ENCODE measurements around the gene SLC25A42. TPM values are rescaled to one million over a fixed set of nuclear protein-coding genes. Genes with fewer than 3 reads are reported as not detected.

Gene SLC25A42
- total and polyA plus RNA-seq, 2 of the 13 experiments (the other 11 are each of a cell fraction or from before 2014, with no cell fraction given): 12.8 to 18.3 TPM

DNA sequence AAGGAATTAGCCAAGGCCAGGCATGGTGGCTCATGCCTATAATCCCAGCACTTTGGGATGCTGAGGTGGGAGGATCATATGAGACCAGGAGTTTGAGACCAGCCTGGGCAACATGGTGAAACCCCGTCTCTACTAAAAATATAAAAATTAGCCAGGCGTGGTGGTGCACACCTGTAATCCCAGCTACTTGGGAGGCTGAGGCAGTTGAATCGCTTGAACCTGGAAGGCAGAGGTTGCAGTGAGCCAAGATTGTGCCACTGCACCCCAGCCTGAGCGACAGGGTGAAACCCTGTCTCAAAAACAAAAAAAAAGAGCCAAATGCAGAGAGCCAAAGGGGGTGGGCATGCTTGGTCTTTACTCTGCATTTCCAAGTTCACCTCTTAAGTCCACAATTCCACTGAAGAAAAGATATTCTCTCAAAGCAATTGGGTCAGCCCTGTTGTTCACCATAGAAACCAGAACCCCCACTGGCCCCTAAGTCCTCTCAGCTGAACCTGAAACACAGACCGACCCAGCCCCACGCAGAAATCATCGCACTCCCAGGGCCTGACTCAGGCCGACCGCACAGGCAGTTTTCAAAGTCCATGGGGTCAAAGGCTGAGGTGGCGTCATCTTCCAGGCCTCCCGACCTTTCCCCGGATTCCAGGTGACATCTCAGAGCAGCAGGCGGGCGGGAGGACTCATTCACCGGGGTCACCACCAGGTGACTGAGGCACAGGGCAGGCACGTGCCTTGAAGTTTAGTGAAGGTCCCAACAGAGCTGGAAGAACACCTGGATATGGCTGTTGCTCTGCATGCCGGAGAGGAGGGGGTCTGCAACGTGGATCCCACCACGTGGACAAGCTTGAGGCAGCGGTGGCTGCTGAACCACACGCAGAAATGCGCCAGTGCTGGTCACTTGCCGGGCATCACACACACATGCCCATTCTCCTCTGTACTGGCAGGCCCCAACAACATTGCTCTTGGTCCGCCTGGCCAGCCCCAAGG is 33.1 kb downstream of the SLC25A42 start (continued):
- TF ChIP-seq, protein P1, sequence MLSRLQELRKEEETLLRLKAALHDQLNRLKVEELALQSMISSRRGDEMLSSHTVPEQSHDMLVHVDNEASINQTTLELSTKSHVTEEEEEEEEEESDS (CRISPR knock-in tag; IDR thresholded peaks at IDR 0.05; ENCODE audit: borderline replicate concordance): peak; percentile 83; the same call in 1 of the 2 replicates
- TF ChIP-seq PHB2 (IDR thresholded peaks at IDR 0.05; ENCODE audit: partially characterized antibody) (no peak), ZNF232 (CRISPR knock-in tag; IDR thresholded peaks at IDR 0.05; ENCODE audit: borderline replicate concordance) (peak; percentile 77; the same call in 1 of the 2 replicates), PHF21A (CRISPR knock-in tag; IDR thresholded peaks at IDR 0.05) (peak; percentile 97), CBX5 (CRISPR knock-in tag; IDR thresholded peaks at IDR 0.05; ENCODE audit: borderline replicate concordance) (peak; percentile 78; the same call in 1 of the 2 replicates), ZNF619 (CRISPR knock-in tag; IDR thresholded peaks at IDR 0.05) (no peak), ATM (IDR thresholded peaks at IDR 0.05; ENCODE audit: borderline replicate concordance) (no peak), ZNF468 (CRISPR knock-in tag; IDR thresholded peaks at IDR 0.05) (no peak), ISL2 (CRISPR knock-in tag; IDR thresholded peaks at IDR 0.05) (peak; percentile 73), ZNF547 (CRISPR knock-in tag; IDR thresholded peaks at IDR 0.05) (no peak; the same call in 1 of the 2 replicates), HCFC1 (IDR thresholded peaks at IDR 0.05; ENCODE audit: low read depth, low read length) (no peak), HES4 (CRISPR knock-in tag; IDR thresholded peaks at IDR 0.05; ENCODE audit: borderline replicate concordance) (no peak), ZFY (CRISPR knock-in tag; IDR thresholded peaks at IDR 0.05) (peak; percentile 76), PHF5A (CRISPR knock-in tag; IDR thresholded peaks at IDR 0.05; ENCODE audit: low read depth, unreplicated experiment) (peak; percentile 85)
- TF ChIP-seq, protein P2, sequence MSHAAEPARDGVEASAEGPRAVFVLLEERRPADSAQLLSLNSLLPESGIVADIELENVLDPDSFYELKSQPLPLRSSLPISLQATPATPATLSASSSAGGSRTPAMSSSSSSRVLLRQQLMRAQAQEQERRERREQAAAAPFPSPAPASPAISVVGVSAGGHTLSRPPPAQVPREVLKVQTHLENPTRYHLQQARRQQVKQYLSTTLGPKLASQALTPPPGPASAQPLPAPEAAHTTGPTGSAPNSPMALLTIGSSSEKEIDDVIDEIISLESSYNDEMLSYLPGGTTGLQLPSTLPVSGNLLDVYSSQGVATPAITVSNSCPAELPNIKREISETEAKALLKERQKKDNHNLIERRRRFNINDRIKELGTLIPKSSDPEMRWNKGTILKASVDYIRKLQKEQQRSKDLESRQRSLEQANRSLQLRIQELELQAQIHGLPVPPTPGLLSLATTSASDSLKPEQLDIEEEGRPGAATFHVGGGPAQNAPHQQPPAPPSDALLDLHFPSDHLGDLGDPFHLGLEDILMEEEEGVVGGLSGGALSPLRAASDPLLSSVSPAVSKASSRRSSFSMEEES (CRISPR knock-in tag; IDR thresholded peaks at IDR 0.05): peak; percentile 93
- TF ChIP-seq, protein P3, sequence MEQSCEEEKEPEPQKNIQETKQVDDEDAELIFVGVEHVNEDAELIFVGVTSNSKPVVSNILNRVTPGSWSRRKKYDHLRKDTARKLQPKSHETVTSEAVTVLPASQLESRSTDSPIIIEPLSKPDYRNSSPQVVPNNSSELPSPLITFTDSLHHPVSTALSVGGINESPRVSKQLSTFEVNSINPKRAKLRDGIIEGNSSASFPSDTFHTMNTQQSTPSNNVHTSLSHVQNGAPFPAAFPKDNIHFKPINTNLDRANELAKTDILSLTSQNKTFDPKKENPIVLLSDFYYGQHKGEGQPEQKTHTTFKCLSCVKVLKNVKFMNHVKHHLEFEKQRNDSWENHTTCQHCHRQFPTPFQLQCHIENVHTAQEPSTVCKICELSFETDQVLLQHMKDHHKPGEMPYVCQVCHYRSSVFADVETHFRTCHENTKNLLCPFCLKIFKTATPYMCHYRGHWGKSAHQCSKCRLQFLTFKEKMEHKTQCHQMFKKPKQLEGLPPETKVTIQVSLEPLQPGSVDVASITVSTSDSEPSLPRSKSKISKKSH (CRISPR knock-in tag; IDR thresholded peaks at IDR 0.05; ENCODE audit: borderline replicate concordance): peak; percentile 39; the same call in 1 of the 2 replicates
- TF ChIP-seq, protein P4, sequence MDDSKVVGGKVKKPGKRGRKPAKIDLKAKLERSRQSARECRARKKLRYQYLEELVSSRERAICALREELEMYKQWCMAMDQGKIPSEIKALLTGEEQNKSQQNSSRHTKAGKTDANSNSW (CRISPR knock-in tag; IDR thresholded peaks at IDR 0.05; ENCODE audit: borderline replicate concordance): peak; percentile 88; the same call in 1 of the 2 replicates
- TF ChIP-seq, protein P5, sequence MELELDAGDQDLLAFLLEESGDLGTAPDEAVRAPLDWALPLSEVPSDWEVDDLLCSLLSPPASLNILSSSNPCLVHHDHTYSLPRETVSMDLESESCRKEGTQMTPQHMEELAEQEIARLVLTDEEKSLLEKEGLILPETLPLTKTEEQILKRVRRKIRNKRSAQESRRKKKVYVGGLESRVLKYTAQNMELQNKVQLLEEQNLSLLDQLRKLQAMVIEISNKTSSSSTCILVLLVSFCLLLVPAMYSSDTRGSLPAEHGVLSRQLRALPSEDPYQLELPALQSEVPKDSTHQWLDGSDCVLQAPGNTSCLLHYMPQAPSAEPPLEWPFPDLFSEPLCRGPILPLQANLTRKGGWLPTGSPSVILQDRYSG (CRISPR knock-in tag; IDR thresholded peaks at IDR 0.05): peak; percentile 70; the same call in 1 of the 2 replicates
- TF ChIP-seq, protein P6, sequence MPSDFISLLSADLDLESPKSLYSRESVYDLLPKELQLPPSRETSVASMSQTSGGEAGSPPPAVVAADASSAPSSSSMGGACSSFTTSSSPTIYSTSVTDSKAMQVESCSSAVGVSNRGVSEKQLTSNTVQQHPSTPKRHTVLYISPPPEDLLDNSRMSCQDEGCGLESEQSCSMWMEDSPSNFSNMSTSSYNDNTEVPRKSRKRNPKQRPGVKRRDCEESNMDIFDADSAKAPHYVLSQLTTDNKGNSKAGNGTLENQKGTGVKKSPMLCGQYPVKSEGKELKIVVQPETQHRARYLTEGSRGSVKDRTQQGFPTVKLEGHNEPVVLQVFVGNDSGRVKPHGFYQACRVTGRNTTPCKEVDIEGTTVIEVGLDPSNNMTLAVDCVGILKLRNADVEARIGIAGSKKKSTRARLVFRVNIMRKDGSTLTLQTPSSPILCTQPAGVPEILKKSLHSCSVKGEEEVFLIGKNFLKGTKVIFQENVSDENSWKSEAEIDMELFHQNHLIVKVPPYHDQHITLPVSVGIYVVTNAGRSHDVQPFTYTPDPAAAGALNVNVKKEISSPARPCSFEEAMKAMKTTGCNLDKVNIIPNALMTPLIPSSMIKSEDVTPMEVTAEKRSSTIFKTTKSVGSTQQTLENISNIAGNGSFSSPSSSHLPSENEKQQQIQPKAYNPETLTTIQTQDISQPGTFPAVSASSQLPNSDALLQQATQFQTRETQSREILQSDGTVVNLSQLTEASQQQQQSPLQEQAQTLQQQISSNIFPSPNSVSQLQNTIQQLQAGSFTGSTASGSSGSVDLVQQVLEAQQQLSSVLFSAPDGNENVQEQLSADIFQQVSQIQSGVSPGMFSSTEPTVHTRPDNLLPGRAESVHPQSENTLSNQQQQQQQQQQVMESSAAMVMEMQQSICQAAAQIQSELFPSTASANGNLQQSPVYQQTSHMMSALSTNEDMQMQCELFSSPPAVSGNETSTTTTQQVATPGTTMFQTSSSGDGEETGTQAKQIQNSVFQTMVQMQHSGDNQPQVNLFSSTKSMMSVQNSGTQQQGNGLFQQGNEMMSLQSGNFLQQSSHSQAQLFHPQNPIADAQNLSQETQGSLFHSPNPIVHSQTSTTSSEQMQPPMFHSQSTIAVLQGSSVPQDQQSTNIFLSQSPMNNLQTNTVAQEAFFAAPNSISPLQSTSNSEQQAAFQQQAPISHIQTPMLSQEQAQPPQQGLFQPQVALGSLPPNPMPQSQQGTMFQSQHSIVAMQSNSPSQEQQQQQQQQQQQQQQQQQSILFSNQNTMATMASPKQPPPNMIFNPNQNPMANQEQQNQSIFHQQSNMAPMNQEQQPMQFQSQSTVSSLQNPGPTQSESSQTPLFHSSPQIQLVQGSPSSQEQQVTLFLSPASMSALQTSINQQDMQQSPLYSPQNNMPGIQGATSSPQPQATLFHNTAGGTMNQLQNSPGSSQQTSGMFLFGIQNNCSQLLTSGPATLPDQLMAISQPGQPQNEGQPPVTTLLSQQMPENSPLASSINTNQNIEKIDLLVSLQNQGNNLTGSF (CRISPR knock-in tag; IDR thresholded peaks at IDR 0.05): peak; percentile 54; the same call in 1 of the 2 replicates

Measured in HepG2 (cell line).